ENCODE measurements around the gene CERK.

The CERK gene

GRCh38 chr22:46638601-46639431 lies 99.2 kb downstream of the CERK start:
- Histone ChIP-seq H3K4me3 (replicated peaks; ENCODE audit: insufficient read depth, low read length) (no peak overlapping the region), H3K27me3 (ENCODE audit: insufficient read depth, poor library complexity, severe bottlenecking) (no peaks in the 10 kb centered on the region), H3K27ac (replicated peaks) (no peak overlapping the region)
- peak in 1 of 2 experiments; percentile 38 for DNase-seq (ENCODE audit: low read depth in 1 of 2, low spot score in 1 of 2)
- TF ChIP-seq GABPA (IDR thresholded peaks at IDR 0.05; ENCODE audit: low read depth) (no peak), SPI1 (IDR thresholded peaks at IDR 0.05; ENCODE audit: borderline replicate concordance, low read depth) (no peak)

- H3K27ac ChIP-seq (replicated peaks), result no peak overlapping the region
- H3K27me3 ChIP-seq (ENCODE audit: insufficient read depth, poor library complexity, severe bottlenecking), result no peaks in the 10 kb centered on the region
- no peak for DNase-seq (ENCODE audit: low read depth in 1 of 2, low spot score in 1 of 2)
- H3K4me3 ChIP-seq (replicated peaks; ENCODE audit: insufficient read depth, low read length), result no peak overlapping the region
- TF ChIP-seq CTCF (IDR thresholded peaks at IDR 0.05; ENCODE audit: insufficient read depth, low read length) (no peak), SPI1 (IDR thresholded peaks at IDR 0.05; ENCODE audit: borderline replicate concordance, low read depth) (no peak), GABPA (IDR thresholded peaks at IDR 0.05; ENCODE audit: low read depth) (no peak), POLR2AphosphoS5 (IDR thresholded peaks at IDR 0.05; ENCODE audit: low read depth) (no peak), REST (IDR thresholded peaks at IDR 0.05; ENCODE audit: insufficient replicate concordance, low read depth) (no peak)
These were observed 100.1 kb downstream of the CERK start for GRCh38 chr22:46637711-46638600.

GRCh38 chr22:46636221-46637002 lies 101.6 kb downstream of the CERK start:
- Histone ChIP-seq H3K27ac (replicated peaks) (no peak overlapping the region), H3K27me3 (ENCODE audit: insufficient read depth, poor library complexity, severe bottlenecking) (no peaks in the 10 kb centered on the region), H3K4me3 (replicated peaks; ENCODE audit: insufficient read depth, low read length) (no peak overlapping the region)
- TF ChIP-seq GABPA (IDR thresholded peaks at IDR 0.05; ENCODE audit: low read depth) (no peak), CTCF (IDR thresholded peaks at IDR 0.05; ENCODE audit: insufficient read depth, low read length) (no peak), REST (IDR thresholded peaks at IDR 0.05; ENCODE audit: insufficient replicate concordance, low read depth) (no peak), SPI1 (IDR thresholded peaks at IDR 0.05; ENCODE audit: borderline replicate concordance, low read depth) (no peak), POLR2AphosphoS5 (IDR thresholded peaks at IDR 0.05; ENCODE audit: low read depth) (no peak)
- DNase-seq (ENCODE audit: low read depth in 1 of 2, low spot score in 1 of 2), result no peak

Measured in HL-60 (cell line).